ENCODE measurements around the gene TFPT. TPM values are rescaled to one million over a fixed set of nuclear protein-coding genes. Genes with fewer than 3 reads are reported as not detected.

The TFPT gene, protein sequence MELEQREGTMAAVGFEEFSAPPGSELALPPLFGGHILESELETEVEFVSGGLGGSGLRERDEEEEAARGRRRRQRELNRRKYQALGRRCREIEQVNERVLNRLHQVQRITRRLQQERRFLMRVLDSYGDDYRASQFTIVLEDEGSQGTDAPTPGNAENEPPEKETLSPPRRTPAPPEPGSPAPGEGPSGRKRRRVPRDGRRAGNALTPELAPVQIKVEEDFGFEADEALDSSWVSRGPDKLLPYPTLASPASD
- total RNA-seq = 22.0 and 31.4 TPM in 2 replicates

DNA sequence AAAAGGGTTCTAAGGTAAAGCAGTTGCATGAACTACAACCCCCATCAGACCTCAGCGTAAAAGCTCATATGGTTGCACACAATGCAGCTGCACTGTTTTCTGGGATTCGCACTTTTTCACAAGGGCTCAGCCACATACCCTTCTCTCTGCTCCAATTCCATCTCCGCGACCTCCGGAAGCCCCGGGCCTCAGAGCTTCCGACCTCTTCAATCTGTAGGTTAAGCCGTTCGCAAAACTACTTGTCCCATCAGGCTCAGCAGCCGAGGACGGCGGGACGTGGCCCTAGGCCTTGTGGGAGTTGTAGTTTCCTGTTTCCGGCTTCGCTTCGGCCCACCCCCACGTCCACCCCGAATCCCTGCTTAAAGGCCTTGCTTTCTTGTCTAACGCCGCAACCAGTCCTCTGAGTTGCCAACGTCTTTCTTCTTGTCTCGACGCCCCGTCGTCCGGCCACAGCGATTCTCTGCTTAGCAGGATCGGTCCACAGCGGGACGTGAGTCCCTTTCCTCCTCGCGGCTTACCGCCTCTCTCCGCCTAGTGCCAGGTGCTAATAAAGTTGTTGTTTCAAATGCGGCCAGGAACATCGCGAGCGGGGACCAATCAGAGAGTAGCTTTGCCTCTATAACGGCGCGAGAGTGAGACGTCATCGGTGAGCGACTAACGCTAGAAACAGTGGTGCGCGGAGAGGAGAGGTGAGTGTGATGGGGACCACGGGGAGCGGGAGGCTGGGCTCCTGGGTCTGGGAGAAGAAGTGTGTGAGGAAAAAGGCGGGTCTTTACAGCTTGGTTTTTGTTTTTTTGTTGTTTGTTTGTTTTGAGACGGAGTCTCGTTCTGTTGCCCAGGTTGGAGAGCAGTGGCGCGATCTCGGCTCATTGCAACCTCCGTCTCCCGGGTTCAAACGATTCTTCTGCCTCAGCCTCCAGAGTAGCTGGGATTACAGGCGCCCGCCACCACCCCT lies at the start of gene TFPT, which contains the start of gene PRPF31:
TFPT (minus strand) TSS at position 549 of the 955 bp plus-strand sequence; CDS start at position 161, 388 bp downstream.
PRPF31 (plus strand) TSS at position 646 of the 955 bp plus-strand sequence. CDS start 2,525 bp downstream, outside the sequence.

DNA sequence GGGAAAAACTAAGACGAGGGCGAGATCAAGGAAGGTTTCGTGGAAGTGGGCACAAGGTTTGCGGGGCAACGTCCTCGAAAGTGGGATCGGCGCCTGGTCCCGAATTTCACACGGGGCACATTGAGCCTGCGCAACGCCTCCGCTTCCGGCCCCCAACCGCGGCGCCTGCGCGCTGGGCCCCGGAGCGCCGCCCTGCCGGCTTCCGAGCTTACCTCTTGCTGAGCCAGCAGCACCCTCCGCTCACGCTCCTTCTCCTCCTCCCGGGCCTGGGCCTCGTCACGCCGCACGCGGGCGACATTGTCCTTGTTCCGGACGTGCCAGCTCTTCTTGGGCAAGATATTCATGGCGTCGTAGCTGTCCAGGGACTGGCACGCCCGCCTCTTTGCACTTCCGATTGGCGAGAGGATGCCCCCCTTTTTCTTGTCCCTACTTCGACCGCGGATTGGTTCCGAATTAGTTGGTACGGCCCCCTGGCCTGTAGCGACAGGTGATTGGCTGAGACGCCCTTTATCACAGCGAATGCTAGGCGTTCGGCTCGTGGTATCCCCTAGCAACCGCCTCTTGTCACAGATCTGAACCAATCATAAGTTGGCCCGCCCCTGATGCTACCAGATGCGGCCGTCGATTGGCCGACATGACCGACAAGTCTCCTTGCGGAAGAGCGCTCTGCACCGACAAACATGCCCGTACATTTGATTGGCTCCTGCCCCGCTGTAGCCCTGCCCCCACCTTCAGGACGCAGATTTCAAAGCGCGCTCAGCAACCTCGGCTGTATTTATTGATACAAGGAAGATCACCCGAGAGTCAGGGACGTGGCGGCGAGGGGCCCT lies 44.1 kb upstream of the TFPT start, which contains the start of gene LENG1:
LENG1 (minus strand) TSS at position 370 of the 830 bp plus-strand sequence; CDS start at position 344, 26 bp downstream.

DNA sequence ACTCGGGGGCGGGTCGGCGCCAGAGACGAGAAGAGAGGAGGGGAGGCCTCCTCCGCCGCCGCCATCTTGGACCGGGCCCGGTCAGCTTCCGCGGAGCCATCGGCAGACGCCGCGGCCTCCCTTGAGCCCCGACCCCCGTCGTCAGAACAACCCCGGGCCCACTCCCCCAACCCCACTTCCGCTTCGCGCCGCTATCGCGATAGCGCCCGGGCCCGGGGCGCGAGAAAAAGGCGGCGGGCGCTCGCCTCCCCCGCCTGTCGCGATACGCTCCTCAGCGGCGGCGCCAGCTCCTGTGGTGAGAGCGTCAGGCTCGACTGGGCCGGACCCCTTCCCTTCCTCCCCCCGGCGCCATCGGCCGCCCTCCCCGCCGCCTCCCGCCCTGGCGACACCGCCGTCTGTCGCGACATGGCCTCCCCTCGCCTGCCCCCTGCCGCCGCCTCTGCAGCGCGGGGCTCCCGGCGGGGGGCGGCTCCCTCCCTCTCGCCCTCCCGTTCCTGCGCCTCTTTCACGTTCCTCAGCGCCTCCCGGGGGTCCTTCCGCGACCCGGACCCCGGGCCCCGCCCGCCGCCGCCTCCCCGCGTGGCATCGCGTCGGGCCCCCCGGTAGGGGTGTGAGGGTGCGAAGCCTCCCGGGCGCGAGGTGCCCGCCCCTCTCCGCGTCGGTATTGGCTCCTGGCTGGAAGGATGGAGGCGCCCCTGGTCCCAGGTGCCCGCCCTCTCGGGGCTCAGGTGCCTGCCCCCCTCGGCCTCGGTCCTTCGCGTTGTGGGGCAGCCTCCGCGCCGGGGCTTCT lies 22.4 kb upstream of the TFPT start, which contains the start of gene CNOT3:
CNOT3 (plus strand) TSS at position 64 of the 790 bp plus-strand sequence. CDS start 5,217 bp downstream, outside the sequence.

DNA sequence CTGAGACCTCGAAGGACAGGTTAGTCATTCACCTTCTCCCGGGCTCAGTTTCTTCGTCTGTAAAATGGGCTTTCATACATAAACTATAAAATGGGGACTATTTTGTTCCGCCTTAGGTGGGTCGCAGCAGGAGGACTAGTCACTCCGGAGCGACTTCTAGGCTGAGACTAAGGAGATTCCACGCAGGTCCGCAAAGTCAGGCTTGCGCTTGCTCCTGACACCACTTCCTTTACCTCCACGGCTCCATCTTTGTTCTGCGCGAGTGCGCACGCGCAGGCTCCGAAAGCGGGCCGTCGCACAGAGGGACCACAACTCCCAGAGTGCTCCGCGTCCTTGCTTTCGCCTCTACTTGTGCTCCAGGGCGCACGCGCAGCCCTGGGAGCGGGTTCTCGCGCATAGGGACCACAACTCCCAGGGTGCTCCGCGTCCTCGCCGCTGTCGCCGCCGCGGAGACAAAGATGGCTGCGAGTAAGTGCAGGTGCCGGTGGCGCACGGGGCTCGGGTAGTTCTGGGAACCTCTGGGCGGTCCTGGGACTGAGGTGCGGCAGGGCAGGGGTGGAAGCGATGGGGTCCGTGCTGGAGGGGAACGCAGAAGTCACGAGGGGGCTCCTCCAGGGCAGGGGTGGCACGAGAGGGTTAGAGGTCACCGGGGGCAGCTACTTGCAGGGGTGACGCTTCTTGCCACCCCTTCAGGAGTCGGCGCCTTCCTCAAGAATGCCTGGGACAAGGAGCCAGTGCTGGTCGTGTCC lies 12.9 kb downstream of the TFPT start, which contains the start of gene NDUFA3:
NDUFA3 (plus strand) TSS at position 435 of the 749 bp plus-strand sequence; CDS start at position 459, 24 bp downstream.

DNA sequence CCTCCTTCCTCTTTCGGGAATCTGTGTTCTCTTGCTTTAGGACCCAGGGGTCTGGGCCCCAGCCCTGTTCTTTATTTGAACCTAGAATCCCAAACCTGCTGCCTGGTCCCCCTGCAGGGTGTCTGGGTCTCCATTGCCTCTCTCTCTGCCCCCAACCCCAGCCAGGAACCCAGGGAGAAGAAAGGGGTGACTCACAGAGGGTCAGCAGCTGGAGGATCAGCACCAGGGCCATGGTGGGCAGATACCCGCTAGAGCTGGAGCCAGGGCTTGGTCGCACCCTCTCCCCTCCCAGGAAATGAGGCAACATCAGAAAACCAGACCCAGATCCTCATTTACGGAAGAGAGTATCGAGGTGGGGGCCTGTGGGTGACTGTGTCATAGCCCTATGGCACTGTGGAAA lies 14.9 kb downstream of the TFPT start, which contains the start of gene OSCAR:
OSCAR (minus strand) TSS at position 243 of the 400 bp plus-strand sequence; CDS start at position 232, 11 bp downstream.

DNA sequence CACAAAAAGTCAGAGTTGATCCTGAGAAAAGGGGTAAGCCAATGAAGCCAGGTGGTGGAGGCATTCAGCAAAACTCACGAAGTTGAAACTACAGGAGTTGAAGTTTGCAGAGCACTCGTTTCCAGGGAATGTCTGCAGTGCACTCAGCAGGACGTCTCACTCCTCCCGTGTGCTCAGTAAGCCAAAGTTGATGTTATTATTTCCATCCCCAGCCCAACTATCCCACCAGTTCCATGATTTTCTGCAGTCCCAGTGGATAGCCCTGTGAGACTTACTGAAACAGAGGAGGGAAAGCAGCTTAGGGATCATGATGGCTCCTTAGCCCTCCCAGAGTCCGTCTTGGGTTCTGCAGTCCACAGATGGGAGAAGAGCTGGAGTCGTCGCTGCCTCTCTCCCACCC lies 34.4 kb downstream of the TFPT start, which contains the start of gene TARM1:
TARM1 (minus strand) TSS at position 334 of the 400 bp plus-strand sequence; CDS start at position 309, 25 bp downstream.

DNA sequence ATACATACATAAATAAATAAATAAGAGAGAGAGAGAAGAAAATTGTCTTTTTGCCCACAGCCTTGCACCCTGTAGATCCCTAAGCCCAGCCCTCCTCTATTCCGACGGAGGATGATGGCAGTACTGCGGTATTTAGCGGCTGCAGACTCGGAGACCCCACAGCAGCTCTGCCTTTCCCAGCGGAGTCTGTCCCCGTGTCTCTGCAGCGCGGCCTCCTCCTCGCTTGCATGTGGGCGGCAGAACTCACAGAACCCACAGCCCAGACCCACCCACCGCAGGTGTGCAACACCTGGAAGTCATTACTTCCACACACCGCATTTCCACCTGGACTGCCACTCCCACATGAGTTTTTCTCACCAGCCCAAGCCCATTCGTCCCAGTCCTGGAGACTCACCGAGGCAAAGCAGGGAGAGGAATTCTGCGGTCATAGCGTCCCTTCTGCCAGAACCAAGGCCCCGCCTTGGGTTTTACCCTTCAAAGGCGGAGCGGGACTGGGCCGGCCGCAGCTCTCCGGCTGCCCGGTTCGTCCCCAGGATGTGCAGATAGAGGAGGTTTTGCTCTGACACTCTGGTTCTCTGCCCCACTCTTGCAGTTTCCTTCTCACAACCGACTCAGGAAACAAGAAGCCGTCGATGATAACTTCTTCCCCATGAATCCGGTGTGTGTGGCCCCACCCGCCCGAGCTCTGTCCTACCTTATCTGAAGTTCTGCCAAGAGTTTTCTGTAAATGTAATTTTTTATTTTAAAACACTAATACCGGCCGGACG lies 51.9 kb downstream of the TFPT start, which contains the start of gene VSTM1:
VSTM1 (minus strand) TSS at position 548 of the 767 bp plus-strand sequence; CDS start at position 428, 120 bp downstream.

Other genes with a start within 250 kb of the TFPT start
- gene MYADM, start 247.8 kb downstream of the TFPT start, total RNA-seq = 67.2 and 68.3 TPM in 2 replicates
- not detected in 2 replicates for gene PRKCG, start 233.5 kb downstream of the TFPT start, total RNA-seq
- gene CACNG7, start 206.4 kb downstream of the TFPT start, total RNA-seq = under 0.01 TPM in 1 of 2 replicates, not detected in the other
- under 0.01 TPM in 2 replicates for gene CACNG8, start 152.7 kb downstream of the TFPT start, total RNA-seq
- 0.18 and 1.2 TPM in 2 replicates for gene CACNG6, start 124.0 kb downstream of the TFPT start, total RNA-seq
- gene VSTM1, start 51.8 kb downstream of the TFPT start, total RNA-seq = not detected in 2 replicates
- gene TARM1, start 34.3 kb downstream of the TFPT start, total RNA-seq = not detected in 2 replicates
- gene OSCAR, start 14.9 kb downstream of the TFPT start, total RNA-seq = under 0.01 TPM in 1 of 2 replicates, not detected in the other
- gene NDUFA3, start 12.8 kb downstream of the TFPT start, total RNA-seq = 10.3 and 42.7 TPM in 2 replicates
- gene PRPF31, start 97 bp upstream of the TFPT start, total RNA-seq = 79.4 and 89.7 TPM in 2 replicates
- gene CNOT3, start 22.1 kb upstream of the TFPT start, total RNA-seq = 10.3 and 26.2 TPM in 2 replicates
- 3.7 and 4.0 TPM in 2 replicates for gene LENG1, start 44.1 kb upstream of the TFPT start, total RNA-seq
- gene TMC4, start 57.5 kb upstream of the TFPT start, total RNA-seq = not detected in 2 replicates
- gene MBOAT7, start 73.9 kb upstream of the TFPT start, total RNA-seq = 257 and 295 TPM in 2 replicates
- 126 and 135 TPM in 2 replicates for gene TSEN34, start 75.7 kb upstream of the TFPT start, total RNA-seq
- gene RPS9, start 85.2 kb upstream of the TFPT start, total RNA-seq = 2,808 and 2,848 TPM in 2 replicates
- not detected in 2 replicates for gene LILRB3, start 107.3 kb upstream of the TFPT start, total RNA-seq
- gene LILRA6, start 127.1 kb upstream of the TFPT start, total RNA-seq = not detected in 2 replicates
- gene LILRB5, start 141.6 kb upstream of the TFPT start, total RNA-seq = not detected in 2 replicates
- gene LILRB2, start 165.5 kb upstream of the TFPT start, total RNA-seq = not detected in 2 replicates
- not detected in 2 replicates for gene LILRA5, start 197.5 kb upstream of the TFPT start, total RNA-seq
- gene LILRA4, start 223.5 kb upstream of the TFPT start, total RNA-seq = not detected in 2 replicates
- gene LAIR1, start 249.3 kb upstream of the TFPT start, total RNA-seq = not detected in 2 replicates